ENCODE data around the gene THOC6. TPM values are rescaled to one million over a fixed set of nuclear protein-coding genes. Genes with fewer than 3 reads are reported as not detected.

THOC6 gene
- total and polyA plus RNA-seq, 9 of the 15 experiments (the other 6 are each of a cell fraction or from before 2014, with no cell fraction given) = 2.5 to 65.4 (median 42.3) TPM

- TF ChIP-seq NR4A1 (CRISPR knock-in tag; IDR thresholded peaks at IDR 0.05) = no peak
- TF ChIP-seq NR4A1 (tag; IDR thresholded peaks at IDR 0.05) = no peak
- no peak for TF ChIP-seq PBX2 (CRISPR knock-in tag; IDR thresholded peaks at IDR 0.05; ENCODE audit: low read depth)
- no peak for TF ChIP-seq PBX2 (tag; conservative IDR thresholded peaks at IDR 0.05; ENCODE audit: low read depth)
- no peak for TF ChIP-seq CHAMP1 (IDR thresholded peaks at IDR 0.05)
- no peak for TF ChIP-seq TGIF2 (CRISPR knock-in tag; IDR thresholded peaks at IDR 0.05)
- TF ChIP-seq HDGF (IDR thresholded peaks at IDR 0.05) = no peak
- TF ChIP-seq KLF10 (CRISPR knock-in tag; IDR thresholded peaks at IDR 0.05) = no peak
- no peak for TF ChIP-seq ZBTB7A (IDR thresholded peaks at IDR 0.05; ENCODE audit: borderline replicate concordance, control insufficient read depth, low read depth, low read length)
- TF ChIP-seq ZFP91 (CRISPR knock-in tag; IDR thresholded peaks at IDR 0.05) = no peak
- TF ChIP-seq NFE2 (IDR thresholded peaks at IDR 0.05; ENCODE audit: low read depth) = no peak
- TF ChIP-seq RBM39 (optimal IDR thresholded peaks at IDR 0.05; ENCODE audit: low read depth, low read length) = no peak
- TF ChIP-seq PHF21A (IDR thresholded peaks at IDR 0.05; ENCODE audit: borderline replicate concordance, low read depth) = no peak
- TF ChIP-seq ZNF324 (CRISPR knock-in tag; IDR thresholded peaks at IDR 0.05) = no peak
- TF ChIP-seq TBP (optimal IDR thresholded peaks at IDR 0.05; ENCODE audit: low read depth, low read length) = no peak
- TF ChIP-seq HNRNPH1 (optimal IDR thresholded peaks at IDR 0.05; ENCODE audit: low read depth, low read length) = no peak
- no peak for TF ChIP-seq TSC22D4 (tag; IDR thresholded peaks at IDR 0.05)
- TF ChIP-seq CREB3L1 (IDR thresholded peaks at IDR 0.05; ENCODE audit: borderline replicate concordance, low read depth) = no peak
These were observed 5.8 kb downstream of the THOC6 start (continued) for GRCh38 chr16:3029491-3030221.

Data from K562 (cell line).